NCI-H345 treated with DMSO at 0.1 percent for 48 hours (cell line): Measurements from ENCODE around the gene TGFB2.

ENCODE experiments used
- DNase-seq: peaks from one replicate; lab custom pipeline; 2025; ENCODE audit not compliant: unreplicated experiment; lab: John Stamatoyannopoulos, UW

The TGFB2 gene

DNA sequence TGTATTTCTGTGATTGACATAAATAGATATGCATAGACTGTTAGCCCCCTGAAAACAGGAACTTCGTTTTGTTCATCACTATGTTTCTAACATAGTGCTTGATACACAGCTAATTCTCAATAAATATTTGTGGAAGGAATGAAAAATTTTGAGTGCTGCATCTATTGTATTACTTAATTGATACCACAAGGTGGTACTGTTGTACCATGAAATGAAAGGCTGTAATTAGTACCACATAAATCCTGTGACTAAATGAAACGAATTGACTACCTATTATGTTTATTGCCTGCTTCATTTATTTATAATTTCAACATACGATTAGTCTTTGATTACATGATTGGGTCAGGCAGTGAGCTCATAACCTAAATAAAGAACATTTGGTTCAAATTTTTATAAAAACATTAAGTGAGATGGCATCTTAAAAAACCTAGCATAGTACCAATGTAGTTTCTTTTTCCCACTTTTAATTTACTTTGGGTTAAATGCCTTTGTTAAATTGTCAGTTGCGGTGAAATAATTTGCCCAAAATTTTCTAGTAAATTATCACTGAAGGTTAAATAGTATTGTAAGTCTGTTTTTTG, 15.0 kb upstream of the TGFB2 start:
- peak; percentile 18 for DNase-seq

DNA sequence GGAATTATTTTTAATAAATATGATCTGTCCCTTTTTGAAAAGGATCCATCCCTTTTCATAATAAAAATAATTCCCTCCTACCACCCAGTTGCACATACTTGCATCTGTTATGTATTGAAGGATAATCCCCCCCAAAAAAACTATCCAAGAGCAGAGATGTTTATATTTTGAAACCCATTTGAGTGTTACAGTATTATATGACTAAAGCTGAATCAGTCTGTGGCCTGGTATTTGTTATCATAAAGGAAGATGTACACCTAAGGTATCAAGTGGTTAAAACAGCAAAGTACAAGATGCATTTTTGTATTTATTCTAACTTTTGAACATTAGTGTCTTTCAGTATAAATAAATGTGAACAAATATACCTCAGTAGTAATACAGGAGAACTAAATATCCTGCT, 12.7 kb upstream of the TGFB2 start:
- DNase-seq, result no peak

- peak; percentile 19 for DNase-seq
Observed at GRCh38 chr1:218336328-218336727, 8.8 kb upstream of the TGFB2 start.

DNA sequence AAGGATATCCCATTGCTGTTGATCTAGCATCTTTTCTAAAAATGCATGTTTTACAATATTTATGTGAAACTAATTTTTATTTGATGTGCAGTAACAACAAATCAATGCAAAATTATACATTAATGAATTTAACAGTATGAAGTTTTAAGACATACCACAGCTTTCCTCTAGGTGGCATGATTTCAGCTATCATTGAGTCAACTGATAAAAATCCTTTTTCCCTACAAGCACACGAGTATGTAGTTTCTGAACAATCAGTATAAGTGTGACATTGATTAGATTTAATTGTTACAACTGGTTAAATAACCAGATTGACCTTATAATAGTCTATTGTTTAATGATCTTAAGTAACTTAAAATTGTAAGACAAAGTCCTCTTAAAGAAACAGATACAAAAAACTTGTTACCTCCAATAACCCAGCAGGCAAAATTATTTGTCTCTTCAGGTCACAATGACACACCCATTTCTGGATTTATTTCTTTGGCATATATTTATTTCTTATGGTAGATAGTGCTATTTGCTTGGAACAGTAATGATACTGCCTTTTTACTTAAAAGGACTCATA, 5.8 kb upstream of the TGFB2 start:
- peak; percentile 33 for DNase-seq

GRCh38 chr1:218341325-218341724, 3.8 kb upstream of the TGFB2 start:
- DNase-seq, result no peak

- no peak for DNase-seq
Observed at GRCh38 chr1:218342091-218342490, 3.0 kb upstream of the TGFB2 start.

DNA sequence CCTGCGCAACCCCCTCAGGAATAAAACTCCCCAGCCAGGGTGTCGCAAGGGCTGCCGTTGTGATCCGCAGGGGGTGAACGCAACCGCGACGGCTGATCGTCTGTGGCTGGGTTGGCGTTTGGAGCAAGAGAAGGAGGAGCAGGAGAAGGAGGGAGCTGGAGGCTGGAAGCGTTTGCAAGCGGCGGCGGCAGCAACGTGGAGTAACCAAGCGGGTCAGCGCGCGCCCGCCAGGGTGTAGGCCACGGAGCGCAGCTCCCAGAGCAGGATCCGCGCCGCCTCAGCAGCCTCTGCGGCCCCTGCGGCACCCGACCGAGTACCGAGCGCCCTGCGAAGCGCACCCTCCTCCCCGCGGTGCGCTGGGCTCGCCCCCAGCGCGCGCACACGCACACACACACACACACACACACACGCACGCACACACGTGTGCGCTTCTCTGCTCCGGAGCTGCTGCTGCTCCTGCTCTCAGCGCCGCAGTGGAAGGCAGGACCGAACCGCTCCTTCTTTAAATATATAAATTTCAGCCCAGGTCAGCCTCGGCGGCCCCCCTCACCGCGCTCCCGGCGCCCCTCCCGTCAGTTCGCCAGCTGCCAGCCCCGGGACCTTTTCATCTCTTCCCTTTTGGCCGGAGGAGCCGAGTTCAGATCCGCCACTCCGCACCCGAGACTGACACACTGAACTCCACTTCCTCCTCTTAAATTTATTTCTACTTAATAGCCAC, 696 bp downstream of the TGFB2 start:
- peak; percentile 55 for DNase-seq

- DNase-seq, result no peak
Observed at GRCh38 chr1:218346391-218347204, 1.5 kb downstream of the TGFB2 start.

DNA sequence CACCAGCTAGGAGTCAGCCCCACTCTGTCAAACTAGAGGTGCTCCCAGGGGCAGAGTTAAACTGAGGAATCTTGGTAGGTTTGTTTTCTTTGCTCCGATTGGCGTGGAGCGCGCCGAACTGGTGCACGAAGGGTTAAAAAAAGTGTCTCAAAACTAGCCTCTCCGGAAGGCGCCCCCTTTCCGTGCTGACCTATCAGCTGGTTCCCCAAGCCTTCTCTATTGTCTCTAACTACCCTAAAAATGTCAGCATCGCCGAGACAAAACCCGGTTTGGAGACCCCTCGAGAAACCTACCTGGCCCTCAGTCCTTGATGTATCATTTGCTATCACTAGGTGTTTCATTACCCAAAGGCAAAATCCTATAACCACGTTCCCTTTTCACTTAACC, 2.2 kb downstream of the TGFB2 start:
- no peak for DNase-seq

DNA sequence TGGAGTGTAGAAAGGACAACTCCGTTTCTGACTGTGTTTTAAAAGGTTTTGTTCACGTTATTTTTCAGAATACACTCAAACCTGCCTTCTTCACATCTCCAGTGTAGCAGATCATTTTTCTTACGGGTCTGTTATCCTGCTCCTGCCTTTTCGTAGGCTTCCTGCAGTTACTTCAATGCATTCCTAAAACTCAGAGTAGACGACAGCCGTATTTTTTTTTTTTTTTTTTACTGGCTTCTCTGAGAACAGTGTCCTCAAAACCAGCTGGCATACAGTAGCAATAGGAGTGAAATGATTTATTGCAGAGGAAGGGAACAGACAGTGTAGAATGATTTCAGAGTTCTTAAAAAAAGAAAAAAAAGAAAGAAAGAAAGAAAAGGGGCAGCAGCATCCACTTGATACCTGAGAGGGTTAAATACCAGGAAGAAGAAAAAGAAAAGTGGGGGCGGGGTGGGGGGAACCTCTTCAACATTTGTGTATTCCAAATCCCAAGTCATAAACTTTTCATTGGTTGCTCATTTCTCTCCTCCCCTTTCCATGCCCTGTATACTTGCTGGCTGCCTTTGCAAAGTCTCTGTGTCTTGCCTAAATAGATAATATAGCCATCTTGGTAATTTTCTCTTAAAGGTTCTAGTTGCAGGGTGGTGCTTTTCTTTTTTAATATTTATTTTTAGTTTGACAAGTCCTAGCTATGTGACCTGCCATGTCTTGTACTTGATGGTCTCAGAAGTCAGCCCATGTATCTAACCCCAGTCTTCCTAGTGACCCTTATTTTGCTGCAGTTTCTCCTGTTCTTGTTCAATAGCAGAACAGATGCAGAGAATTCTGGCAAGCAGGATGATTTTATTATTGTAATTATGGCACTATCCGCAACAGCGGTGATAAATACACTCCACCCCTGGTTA, 2.8 kb downstream of the TGFB2 start:
- peak; percentile 21 for DNase-seq

GRCh38 chr1:218348628-218349071, 3.5 kb downstream of the TGFB2 start:
- DNase-seq, result no peak

DNA sequence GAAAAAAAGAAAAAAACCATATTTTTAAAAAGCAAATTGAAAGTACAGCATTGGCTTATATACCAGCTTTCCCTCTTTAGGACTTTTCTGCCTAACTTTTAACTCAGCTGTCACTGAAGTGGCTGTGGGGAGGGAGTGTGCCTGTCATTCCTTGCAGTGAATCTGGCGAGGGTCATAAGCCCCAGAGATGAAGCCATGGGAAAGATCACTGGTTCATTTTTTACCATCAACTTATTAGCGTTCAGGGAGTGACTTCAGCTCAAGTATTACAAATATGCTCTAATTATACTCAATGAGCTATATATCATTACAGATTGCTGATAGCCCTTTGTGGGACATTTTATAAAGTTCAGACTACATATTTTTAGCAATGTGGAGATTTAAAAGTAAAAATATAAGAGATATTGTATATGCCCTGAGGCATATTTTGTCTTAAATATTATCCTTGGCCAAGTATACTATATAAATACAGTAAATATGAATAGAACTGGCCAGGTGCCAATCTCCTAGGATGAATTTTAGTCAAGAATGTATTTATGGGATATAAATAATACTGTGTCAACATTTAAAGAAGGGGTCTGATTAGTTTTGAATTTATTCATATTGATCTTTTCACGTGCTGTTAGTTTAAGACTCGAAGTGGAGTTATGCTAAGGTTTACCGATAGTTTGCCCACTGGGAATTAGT, 4.4 kb downstream of the TGFB2 start:
- no peak for DNase-seq

DNA sequence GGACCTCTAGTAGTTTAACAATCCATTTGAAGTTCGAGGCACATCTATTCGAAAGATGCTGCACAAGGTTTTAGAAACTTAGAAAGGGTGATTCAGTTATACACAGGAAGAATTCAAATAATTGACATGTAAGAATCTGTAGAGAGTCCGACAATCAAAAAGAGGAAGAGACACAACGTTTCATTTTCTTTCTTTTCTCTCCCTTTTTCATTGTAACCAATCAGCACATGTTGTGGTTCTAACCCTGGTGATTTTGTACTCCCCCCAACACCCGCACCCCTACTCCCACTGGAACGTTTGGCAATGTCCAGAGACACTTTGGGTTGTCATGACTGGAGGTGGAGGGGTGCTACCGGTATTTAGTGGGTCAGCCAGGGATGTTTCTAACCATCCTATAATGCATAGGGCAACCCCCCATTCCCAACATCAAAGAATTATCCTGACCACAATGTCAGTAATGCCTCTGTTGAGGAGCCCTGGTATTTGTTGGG, 4.9 kb downstream of the TGFB2 start:
- DNase-seq, result no peak

GRCh38 chr1:218350801-218351266, 5.7 kb downstream of the TGFB2 start:
- no peak for DNase-seq

GRCh38 chr1:218351391-218352074, 6.4 kb downstream of the TGFB2 start:
- no peak for DNase-seq

DNA sequence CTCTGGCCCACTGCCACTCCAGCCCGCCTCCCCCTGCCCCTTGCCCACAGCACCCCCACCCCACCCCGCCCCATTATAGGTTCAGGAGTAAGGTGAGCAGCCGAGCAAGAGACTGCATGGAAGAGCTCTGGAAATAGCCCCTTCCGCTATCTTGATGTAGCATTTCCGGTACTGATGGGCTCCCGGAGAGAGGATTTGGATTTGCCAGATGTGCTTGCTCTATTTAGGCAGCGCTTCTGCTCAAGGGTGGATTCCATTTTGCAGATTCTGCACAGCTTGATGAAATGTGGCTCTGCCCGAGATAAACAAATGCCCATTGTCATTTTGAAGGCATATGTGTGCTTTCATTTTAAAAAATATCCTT, 6.9 kb downstream of the TGFB2 start:
- no peak for DNase-seq

GRCh38 chr1:218353656-218354055, 8.5 kb downstream of the TGFB2 start:
- no peak for DNase-seq

- DNase-seq, result no peak
Observed at GRCh38 chr1:218355278-218355677, 10.1 kb downstream of the TGFB2 start.

DNA sequence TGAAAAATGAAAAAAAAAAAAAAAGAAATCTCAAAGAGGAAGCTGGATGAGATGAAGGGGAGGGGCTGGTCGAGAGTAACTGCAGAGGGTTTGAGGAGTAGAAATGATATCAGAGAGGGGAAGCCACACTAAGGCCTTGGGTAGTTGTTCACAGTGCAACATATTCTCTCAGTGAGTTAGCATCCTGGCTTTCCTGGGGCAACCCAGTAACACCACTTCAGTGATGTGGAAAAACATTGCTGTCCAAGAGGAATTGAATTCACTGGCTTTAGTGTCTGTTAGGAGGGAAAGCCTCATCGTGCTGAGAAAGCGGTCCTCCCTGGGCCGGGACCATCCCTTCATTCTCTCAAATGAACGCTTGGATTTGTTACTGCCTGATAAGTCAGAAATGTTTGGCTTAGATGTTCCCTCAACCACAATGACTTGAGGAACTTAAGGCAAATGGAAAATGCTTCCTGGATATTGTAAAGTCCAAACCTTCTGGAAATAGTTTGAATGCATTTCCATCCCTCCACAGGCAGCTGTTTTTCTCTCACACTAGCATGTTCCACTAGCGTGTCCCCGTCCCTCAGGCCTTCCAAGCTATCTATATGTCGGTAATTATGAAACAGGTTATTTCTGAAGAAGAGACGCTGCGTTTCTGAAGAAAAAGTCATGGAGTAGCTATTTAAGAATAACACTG, 12.2 kb downstream of the TGFB2 start:
- DNase-seq, result no peak
